GM12878 (cell line): Measurements from ENCODE around the gene IMMP2L.

Experiments
- EP300 ChIP-seq, 2 experiments: fragments of 150-350 bp in 1 of 2; IDR thresholded peaks; 2 replicates each; pipeline ENCODE4 v1.6.1; 2011 to 2012; ENCODE audit warnings: low read depth in 2 of 2, low read length in 2 of 2, borderline replicate concordance in 1 of 2, improper control_type of control experiment in 1 of 2, inconsistent platforms in 1 of 2; ENCODE audit not compliant: control insufficient read depth in 1 of 2
- TF ChIP-seq, protein P1 (sequence below): IDR thresholded peaks from 2 replicates; pipeline ENCODE4 v1.6.1; 2012; ENCODE audit warnings: low read length, inconsistent platforms
- TF ChIP-seq, protein P2 (sequence below), 3 experiments: IDR thresholded peaks in 2 of 3; conservative IDR thresholded peaks in 1 of 3; 2 replicates each; pipeline ENCODE4 v1.5.1; 2011; ENCODE audit warnings: low read depth in 3 of 3, low read length in 3 of 3, mild to moderate bottlenecking in 3 of 3, control low read depth in 2 of 3, moderate library complexity in 2 of 3, inconsistent platforms in 1 of 3, mixed read lengths in 1 of 3; ENCODE audit not compliant: control insufficient read depth in 2 of 3, insufficient read depth in 1 of 3; ENCODE audit errors: extremely low read depth in 1 of 3

DNA sequence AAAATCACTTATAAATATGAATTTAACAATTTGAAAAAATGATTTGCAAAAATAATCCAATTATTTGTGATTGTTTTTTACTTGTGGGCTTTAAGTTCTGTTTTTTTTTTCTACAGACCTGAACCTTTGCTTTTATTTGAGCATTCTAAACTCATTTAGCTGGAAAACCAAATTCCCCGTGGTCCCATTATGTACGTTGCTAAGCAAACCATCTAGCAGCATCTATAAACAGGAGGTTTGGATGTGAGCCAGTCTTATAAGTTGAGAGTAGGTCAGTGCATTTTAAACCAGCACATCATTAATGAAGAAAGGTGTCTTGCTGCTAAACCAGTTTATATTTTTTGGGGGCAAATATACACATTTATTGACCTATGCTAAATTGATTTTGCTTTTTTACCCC lies 394.1 kb downstream of the IMMP2L start:
- no peak for TF ChIP-seq EP300 (IDR thresholded peaks at IDR 0.05; ENCODE audit: borderline replicate concordance in 1 of 2, control insufficient read depth in 1 of 2, low read depth in 2 of 2, low read length in 2 of 2)
- TF ChIP-seq, protein P1, sequence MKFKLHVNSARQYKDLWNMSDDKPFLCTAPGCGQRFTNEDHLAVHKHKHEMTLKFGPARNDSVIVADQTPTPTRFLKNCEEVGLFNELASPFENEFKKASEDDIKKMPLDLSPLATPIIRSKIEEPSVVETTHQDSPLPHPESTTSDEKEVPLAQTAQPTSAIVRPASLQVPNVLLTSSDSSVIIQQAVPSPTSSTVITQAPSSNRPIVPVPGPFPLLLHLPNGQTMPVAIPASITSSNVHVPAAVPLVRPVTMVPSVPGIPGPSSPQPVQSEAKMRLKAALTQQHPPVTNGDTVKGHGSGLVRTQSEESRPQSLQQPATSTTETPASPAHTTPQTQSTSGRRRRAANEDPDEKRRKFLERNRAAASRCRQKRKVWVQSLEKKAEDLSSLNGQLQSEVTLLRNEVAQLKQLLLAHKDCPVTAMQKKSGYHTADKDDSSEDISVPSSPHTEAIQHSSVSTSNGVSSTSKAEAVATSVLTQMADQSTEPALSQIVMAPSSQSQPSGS, result no peak
- TF ChIP-seq, protein P2, sequence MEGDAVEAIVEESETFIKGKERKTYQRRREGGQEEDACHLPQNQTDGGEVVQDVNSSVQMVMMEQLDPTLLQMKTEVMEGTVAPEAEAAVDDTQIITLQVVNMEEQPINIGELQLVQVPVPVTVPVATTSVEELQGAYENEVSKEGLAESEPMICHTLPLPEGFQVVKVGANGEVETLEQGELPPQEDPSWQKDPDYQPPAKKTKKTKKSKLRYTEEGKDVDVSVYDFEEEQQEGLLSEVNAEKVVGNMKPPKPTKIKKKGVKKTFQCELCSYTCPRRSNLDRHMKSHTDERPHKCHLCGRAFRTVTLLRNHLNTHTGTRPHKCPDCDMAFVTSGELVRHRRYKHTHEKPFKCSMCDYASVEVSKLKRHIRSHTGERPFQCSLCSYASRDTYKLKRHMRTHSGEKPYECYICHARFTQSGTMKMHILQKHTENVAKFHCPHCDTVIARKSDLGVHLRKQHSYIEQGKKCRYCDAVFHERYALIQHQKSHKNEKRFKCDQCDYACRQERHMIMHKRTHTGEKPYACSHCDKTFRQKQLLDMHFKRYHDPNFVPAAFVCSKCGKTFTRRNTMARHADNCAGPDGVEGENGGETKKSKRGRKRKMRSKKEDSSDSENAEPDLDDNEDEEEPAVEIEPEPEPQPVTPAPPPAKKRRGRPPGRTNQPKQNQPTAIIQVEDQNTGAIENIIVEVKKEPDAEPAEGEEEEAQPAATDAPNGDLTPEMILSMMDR (IDR thresholded peaks at IDR 0.05 in 2 of 3, conservative IDR thresholded peaks at IDR 0.05 in 1 of 3; ENCODE audit: control insufficient read depth in 2 of 3, extremely low read depth in 1 of 3, insufficient read depth in 1 of 3, low read depth in 3 of 3, low read length in 3 of 3), result no peak
